Gastrocnemius medialis (tissue), 4 donors: ENCODE results near the gene ASMT.

ENCODE experiments used
- POLR2A ChIP-seq, 2 donors: fragments of 450-650 bp; IDR thresholded peaks; one replicate each; pipeline ENCODE4 v1.6.1; 2017; ENCODE audit warnings: antibody characterized with exemption in 2 of 2, mild to moderate bottlenecking in 2 of 2, moderate library complexity in 2 of 2
- TF ChIP-seq, protein P1 (sequence below), 5 experiments: fragments of 450-650 bp in 3 of 5; fragments of 200-600 bp in 2 of 5; sonication (generic) in 2 of 5; IDR thresholded peaks in 4 of 5; conservative IDR thresholded peaks in 1 of 5; 1 replicate in 4 of 5; 2 replicates in 1 of 5; pipeline ENCODE4 v1.5.1; 2016 to 2019; ENCODE audit warnings: antibody characterized with exemption in 5 of 5, mild to moderate bottlenecking in 3 of 5, moderate library complexity in 3 of 5

GRCh38 chrX:1602299-1602698 is 12.6 kb upstream of the ASMT start:
- no peak for TF ChIP-seq POLR2A (IDR thresholded peaks at IDR 0.05)
- TF ChIP-seq, protein P1, sequence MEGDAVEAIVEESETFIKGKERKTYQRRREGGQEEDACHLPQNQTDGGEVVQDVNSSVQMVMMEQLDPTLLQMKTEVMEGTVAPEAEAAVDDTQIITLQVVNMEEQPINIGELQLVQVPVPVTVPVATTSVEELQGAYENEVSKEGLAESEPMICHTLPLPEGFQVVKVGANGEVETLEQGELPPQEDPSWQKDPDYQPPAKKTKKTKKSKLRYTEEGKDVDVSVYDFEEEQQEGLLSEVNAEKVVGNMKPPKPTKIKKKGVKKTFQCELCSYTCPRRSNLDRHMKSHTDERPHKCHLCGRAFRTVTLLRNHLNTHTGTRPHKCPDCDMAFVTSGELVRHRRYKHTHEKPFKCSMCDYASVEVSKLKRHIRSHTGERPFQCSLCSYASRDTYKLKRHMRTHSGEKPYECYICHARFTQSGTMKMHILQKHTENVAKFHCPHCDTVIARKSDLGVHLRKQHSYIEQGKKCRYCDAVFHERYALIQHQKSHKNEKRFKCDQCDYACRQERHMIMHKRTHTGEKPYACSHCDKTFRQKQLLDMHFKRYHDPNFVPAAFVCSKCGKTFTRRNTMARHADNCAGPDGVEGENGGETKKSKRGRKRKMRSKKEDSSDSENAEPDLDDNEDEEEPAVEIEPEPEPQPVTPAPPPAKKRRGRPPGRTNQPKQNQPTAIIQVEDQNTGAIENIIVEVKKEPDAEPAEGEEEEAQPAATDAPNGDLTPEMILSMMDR (IDR thresholded peaks at IDR 0.05 in 4 of 5, conservative IDR thresholded peaks at IDR 0.05 in 1 of 5) = no peak
